Activated CD4-positive, alpha-beta T cell treated with anti-CD3 and anti-CD28 coated beads, Interleukin-2, amount 10 ng/mL, durations not matched to agents 7 days and 5 days (primary cell): ENCODE results near the gene SNCB. TPM values are rescaled to one million over a fixed set of nuclear protein-coding genes. Genes with fewer than 3 reads are reported as not detected.

ENCODE experiments used
- microRNA-seq: library from miRNA; unstranded; fragments of <30 nt; microRNA quantifications from one replicate; pipeline ENCODE4 v1.2.0, GENCODE V29; 2021; ENCODE audit warnings: borderline microRNAs expressed, borderline replicate concordance
- total RNA-seq, 2 experiments: library from RNA; stranded (reverse); gene quantifications; one replicate each; pipeline ENCODE4 v1.2.3, GENCODE V29; 2021

SNCB gene
- total RNA-seq, 2 experiments from 2014 or later: not detected

Small RNAs within 50 kb of the gene (microRNA-seq; reads per million reads assigned to microRNA genes)
- not detected for gene MIR4281

Other genes with a start within 250 kb of the SNCB start
- 10 to 100 TPM; 29.1 to 34.0 TPM for gene NOP16, start 241.9 kb downstream of the SNCB start, total RNA-seq
- 100 to 1,000 TPM; 143 to 150 TPM for gene HIGD2A, start 241.8 kb downstream of the SNCB start, total RNA-seq
- 10 to 100 TPM; 53.8 to 65.8 TPM for gene CLTB, start 214.0 kb downstream of the SNCB start, total RNA-seq
- 10 to 100 TPM; 32.3 to 41.0 TPM for gene FAF2, start 182.1 kb downstream of the SNCB start, total RNA-seq
- gene RNF44, start 93.1 kb downstream of the SNCB start, total RNA-seq: 100 to 1,000 TPM; 137 TPM
- gene CDHR2, start 81.2 kb downstream of the SNCB start, total RNA-seq: 1 to 10 TPM; 1.3 to 2.4 TPM
- 1 to 10 TPM; 2.5 to 2.6 TPM for gene GPRIN1, start 20.4 kb downstream of the SNCB start, total RNA-seq
- gene EIF4E1B, start 141 bp upstream of the SNCB start, total RNA-seq: not detected
- gene TSPAN17, start 16.9 kb upstream of the SNCB start, total RNA-seq: 10 to 100 TPM; 39.6 to 42.5 TPM
- gene UNC5A, start 180.0 kb upstream of the SNCB start, total RNA-seq: not detected